Activated CD8-positive, alpha-beta memory T cell treated with anti-CD3 and anti-CD28 coated beads for 4 hours (primary cell): ENCODE results near the gene RCN2.
A peak's percentile ranks its signal among the peaks of the same experiment; 100 is the strongest.
"Not testable (repeated sequence)": the region's sequence is repeated elsewhere in the genome, so short reads cannot be mapped to it uniquely, and the experiment has no call there.

Experiments used
- DNase-seq, 2 donors: peaks; one replicate each; pipeline ENCODE4 v3.0.0-alpha.2; 2020; ENCODE audit warnings: low read depth in 2 of 2

RCN2 gene

GRCh38 chr15:76931397-76932134, at the start of gene RCN2:
TSS of gene RCN2 (plus strand) at chr15:76931749. CDS start at chr15:76931842, 93 bp downstream.
- peak; percentile 79 to 82 for DNase-seq

GRCh38 chr15:76885212-76885611, 46.3 kb upstream of the RCN2 start:
- no peak for DNase-seq

DNA sequence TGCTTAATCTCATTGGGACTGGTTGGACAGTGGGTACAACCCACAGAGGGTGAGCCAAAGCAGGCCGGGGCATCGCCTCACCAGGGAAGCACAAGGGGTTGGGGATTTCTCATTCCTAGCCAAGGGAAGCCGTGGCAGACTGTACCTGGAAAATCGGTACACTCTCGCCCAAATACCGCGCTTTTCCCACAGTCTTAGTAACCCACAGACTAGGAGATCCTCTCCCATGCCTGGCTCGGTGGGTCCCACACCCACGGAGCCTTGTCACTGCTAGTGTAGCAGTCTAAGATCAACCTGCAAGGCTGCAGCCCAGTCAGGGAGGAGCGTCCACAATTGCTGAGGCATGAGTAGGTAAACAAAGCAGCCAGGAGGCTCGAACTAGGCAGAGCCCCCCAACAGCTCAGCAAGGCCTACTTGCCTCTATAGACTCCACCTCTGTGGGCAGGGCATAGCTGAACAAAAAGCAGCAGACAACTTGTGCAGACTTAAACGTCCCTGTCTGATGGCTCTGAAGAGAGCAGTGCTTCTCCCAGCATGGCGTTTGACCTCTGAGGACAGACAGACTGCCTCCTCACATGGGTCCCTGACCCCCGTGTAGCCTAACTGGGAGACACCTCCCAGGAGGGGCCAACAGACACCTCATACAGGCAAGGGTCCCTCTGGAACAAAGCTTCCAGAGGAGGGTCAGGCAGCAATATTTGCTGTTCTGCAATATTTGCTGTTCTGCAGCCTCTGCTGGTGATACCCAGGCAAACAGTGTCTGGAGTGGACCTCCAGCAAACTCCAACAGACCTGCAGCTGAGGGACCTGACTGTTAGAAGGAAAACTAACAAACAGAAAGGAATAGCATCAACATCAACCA, 44.0 kb upstream of the RCN2 start:
- not testable (repeated sequence) for DNase-seq

- DNase-seq: not testable (repeated sequence)
Measured at GRCh38 chr15:76892836-76893235, 38.7 kb upstream of the RCN2 start.

- no peak for DNase-seq
Measured at GRCh38 chr15:76894174-76894573, 37.4 kb upstream of the RCN2 start.

- no peak for DNase-seq
Measured at GRCh38 chr15:76898102-76898501, 33.4 kb upstream of the RCN2 start.

DNA sequence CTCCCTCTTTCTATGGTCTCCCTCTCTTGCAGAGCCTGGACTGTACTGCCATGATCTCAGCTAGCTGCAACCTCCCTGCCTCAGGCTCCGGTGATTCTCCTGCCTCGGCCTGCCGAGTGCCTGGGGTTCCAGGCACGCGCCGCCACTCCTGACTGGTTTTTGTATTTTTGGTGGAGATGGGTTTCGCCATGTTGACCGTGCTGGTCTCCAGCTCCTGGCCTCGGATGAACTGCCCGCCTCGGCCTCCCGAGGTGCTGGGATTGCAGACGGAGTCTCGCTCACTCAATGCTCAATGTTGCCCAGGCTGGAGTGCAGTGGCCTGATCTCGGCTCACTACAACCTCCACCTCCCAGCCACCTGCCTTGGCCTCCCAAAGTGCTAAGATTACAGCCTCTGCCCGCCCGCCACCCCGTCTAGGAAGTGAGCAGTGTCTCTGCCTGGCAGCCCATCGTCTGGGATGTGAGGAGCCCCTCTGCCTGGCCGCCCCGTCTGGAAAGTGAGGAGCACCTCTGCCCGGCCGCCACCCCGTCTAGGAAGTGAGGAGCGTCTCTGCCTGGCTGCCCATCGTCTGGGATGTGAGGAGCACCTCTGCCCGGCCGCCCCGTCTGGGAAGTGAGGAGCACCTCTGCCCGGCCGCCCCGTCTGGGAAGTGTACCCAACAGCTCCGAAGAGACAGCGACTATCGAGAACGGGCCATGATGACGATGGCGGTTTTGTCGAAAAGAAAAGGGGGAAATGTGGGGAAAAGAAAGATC, 32.2 kb upstream of the RCN2 start:
- DNase-seq: not testable (repeated sequence)

- DNase-seq: not testable (repeated sequence)
Measured at GRCh38 chr15:76899931-76900310, 31.6 kb upstream of the RCN2 start.

DNA sequence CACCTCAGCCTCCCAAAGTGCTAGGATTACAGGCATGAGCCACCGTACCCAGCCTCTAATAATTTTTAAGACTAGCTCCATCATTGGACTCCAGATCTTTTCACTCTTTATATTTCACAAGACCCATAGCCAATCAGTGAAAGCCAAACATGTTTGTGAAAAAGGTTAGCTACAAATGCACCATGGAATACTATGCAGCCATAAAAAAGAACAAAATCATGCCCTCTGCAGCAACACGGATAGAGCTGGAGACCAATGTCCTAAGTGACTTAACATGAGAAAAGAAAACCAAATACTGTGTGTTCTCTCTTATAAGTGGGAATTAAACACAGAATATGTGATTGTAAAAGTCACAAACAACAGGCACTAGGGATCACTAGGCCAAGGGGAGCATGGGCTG, 29.6 kb upstream of the RCN2 start:
- no peak for DNase-seq

DNA sequence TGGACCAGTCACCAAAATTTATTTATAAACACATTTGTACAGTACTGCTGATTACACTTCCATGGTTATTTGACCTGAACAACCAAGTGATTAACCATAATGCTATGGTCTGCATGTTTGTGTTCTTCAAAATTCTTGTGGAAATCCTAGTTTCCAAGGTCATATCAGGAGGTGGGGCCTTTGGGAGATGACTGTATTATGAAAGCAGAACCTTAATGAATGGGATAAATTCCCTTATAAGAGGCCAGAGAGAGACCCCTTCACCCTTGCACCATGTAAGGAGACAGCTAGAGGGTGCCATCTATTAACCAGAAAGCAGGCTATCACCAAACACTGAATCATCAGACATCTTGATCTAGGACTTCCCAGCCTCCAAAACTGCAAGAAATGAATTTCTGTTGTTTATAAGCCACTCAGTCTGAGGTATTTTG, 28.3 kb upstream of the RCN2 start:
- no peak for DNase-seq

GRCh38 chr15:76904461-76905012, 27.0 kb upstream of the RCN2 start:
- DNase-seq: no peak

DNA sequence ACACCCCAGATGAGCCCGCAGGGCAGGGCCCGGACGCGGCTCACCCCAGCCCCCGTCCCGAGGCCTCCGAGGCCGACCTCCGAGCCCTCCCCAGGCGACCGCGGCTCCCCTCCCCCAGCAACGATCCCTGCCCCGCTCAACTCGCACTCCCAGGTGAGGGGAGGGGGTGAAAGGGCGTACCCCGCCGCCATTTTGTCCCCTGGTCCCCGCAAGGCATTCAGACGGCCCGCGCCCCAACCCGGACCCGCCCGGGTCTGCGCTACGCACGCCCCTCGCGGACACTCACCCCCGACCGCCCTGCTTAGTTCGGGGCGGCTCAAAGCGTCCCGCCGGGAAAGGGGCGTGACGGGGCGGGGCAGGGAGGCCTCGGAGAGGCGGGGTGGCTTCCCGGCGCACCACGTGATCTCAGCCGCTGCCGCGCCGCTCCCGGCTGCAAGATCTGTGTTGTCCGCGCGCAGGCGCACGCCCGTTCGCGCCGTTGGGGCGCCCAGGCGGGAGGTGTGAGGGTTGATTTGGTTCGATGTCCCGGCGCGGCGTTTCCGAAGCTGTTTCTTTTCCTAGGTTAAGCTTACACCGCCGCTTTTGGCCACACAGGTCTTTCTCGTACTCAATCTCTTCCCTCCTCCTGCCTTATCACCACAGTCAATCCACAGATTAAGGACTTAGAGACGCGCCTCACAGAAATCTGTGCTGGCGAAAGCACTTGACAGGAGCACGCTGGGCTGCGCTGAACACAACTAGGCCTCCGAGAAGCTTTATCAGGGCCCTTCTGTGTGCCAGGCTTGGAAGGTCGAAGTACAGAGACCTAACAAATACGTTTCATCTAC, 26.3 kb upstream of the RCN2 start, which contains the start of gene SCAPER:
TSS of gene SCAPER (minus strand) at position 328 of the 827 bp plus-strand sequence. CDS start 21,523 bp downstream, outside the sequence.
- peak; percentile 83 to 84 for DNase-seq

GRCh38 chr15:76905855-76906254, 25.7 kb upstream of the RCN2 start:
- DNase-seq: no peak

DNA sequence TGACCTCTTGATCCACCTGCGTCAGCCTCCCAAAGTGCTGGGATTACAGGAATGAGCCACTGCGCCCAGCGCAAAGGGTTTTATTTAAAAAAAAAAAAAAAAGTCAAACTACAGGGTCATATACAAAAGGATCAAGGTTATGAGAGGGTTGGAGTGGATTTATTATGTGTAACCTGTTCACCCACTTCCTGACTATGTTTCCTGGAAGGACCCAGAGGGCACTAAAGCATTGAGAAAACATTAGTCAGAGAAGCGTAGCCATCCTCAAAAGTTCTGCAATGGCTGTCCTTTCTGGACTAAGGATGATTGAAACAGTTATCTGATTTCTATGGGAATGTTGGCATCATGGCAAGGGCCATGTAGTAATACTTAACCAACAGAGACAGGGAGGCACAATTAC, 19.1 kb upstream of the RCN2 start:
- DNase-seq: no peak

DNA sequence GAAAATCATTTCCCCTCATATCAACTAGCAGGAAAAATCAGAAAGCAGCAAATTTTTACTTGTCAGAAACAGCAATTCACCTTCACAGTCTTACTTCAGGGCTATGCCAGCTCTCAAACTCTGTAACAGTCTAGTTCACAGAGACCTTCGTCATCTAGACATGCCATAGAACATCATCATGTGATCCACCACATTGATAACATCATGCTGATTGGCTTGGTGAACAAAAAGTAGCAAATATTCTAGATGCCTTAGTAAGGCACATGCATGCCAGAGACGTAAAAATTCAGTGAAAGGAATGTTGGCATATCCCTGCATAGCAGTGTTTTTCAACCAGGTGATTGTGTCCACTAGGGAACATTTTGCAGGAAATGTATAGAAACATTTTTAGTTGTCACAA, 17.8 kb upstream of the RCN2 start:
- no peak for DNase-seq

- DNase-seq: no peak
Measured at GRCh38 chr15:76916369-76916768, 15.2 kb upstream of the RCN2 start.

- no peak for DNase-seq
Measured at GRCh38 chr15:76928201-76928600, 3.3 kb upstream of the RCN2 start.

DNA sequence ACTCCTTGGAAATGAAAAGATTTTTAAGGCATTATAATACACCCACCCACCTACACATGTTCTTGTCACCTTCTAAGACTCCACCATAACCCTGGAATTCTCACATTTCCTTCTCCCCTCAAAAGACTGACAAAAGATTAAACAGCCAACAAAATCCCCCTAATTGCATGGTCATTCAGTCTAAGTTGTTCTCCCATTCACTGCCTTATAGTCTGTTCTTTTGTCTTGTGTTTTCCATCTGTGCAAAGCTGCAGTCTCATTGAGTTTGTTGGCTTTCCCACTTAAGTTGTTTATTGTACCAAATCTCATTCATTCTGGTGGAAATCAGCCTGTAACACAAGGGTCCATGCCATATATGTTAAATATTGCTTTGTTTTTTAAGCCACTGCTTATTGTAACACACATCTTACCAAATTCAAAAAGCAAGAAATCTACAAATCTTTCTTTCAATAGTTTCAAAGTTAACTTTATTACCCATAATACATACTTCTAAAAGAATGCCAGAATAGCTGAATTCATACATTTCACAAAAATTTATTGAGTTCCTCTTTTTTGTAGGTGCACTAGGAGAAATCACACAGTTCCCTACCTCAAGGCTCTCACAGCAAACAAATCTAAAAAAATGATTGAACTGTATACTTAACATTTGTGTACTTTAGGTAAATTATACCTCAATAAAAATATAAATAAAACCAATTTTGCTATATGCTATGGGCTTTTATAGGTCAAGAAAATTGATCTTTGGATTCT, 2.4 kb upstream of the RCN2 start:
- DNase-seq: no peak

GRCh38 chr15:76930831-76931396, 635 bp upstream of the RCN2 start:
- no peak for DNase-seq
